ENCODE results near the gene SMARCAL1. TPM values are rescaled to one million over a fixed set of nuclear protein-coding genes. Genes with fewer than 3 reads are reported as not detected.

The SMARCAL1 gene
- total RNA-seq, 2 experiments from 2014 or later, result 6.3 TPM

DNA sequence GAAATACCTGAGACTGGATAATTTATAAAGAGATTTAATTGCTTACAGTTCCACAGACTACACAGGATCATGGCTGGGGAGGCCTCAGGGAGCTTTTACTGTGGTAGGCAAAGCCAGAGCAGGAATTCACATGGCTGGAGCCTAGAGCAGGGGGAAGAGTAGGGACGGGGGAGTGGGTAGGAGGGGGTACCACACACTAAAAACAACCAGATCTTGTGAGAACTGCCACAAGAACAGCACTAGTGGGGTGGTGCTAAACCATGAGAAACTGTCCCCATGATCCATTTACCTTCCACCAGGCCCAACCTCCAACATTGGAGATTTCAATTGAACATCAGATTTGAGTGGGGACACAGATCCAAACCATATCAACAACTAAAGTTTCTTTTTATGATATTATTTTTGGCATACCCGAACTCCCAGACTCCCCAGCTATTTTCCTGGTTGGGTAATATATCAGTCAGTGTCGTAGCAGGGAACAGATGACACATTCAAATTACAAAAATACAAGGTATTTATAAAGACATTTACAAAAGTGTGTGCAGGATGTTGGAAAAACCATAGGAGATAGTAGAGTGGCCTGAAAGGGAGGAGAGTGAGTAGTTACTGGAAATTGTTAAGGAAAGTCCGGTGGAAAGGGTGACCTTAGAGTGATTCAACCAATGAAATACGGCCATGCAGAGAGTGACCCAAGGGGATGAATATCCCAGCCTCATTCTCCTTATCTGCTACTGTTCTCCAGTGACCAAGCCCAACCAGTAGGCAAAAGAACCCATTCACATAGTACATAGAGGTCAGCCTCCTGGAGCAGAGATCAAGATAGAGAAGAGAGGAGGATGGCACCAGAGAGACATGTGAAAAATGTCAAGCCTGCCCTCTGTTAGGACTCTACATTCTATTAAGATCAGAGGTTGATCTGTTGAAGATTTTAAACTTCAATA, 95.2 kb downstream of the SMARCAL1 start:
- ATAC-seq (ENCODE audit: poor library complexity) (no peak), DNase-seq (no peak)
- ChIA-PET CTCF (interaction anchor here (0.7 to 1.1 kb wide), 2 partner anchors 15 to 35 kb away, joined by 3 read pairs; no protein-coding TSS in a partner anchor), POLR2A (interaction anchor here (1.4 to 1.9 kb wide), 2 partner anchors 9 kb away, joined by 5 read pairs; partner anchors contain the start of gene RPL37A)
- Mint-ChIP-seq H3K36me3 (ENCODE audit: low read depth) (peaks cover 42% of the 10 kb centered on the region), H3K27ac (no peak overlapping the region), H3K9me3 (no peaks in the 10 kb centered on the region), H3K4me3 (no peak overlapping the region), H3K4me1 (ENCODE audit: low read depth) (peaks cover 18% of the 10 kb centered on the region), H3K27me3 (no peaks in the 10 kb centered on the region)
- TF ChIP-seq CTCF (IDR thresholded peaks at IDR 0.05), result no peak
- peaks cover 2% of the 10 kb centered on the region for H3K4me1 ChIP-seq (ENCODE audit: insufficient read depth, low read length)
- intact Hi-C loops (cut with DNase I, micrococcal nuclease), result loop anchor here in 1 of 2 experiments (10.0 kb wide), 1 partner anchor 1693 kb away; no protein-coding TSS in a partner anchor
- H3K9me3 ChIP-seq (ENCODE audit: control insufficient read depth in 1 of 2, insufficient read depth in 1 of 2, low read length in 2 of 2), result no peaks in the 10 kb centered on the region
- H3K27ac ChIP-seq (ENCODE audit: low read depth in 1 of 2, low read length in 2 of 2), result no peak overlapping the region
- no peaks in the 10 kb centered on the region for H3K27me3 ChIP-seq (ENCODE audit: control insufficient read depth in 1 of 2, insufficient read depth in 2 of 2, low read length in 2 of 2)
- no peak overlapping the region for H3K4me3 ChIP-seq (ENCODE audit: low read length)
- H3K36me3 ChIP-seq (ENCODE audit: insufficient read depth, low read length), result peaks cover 39% of the 10 kb centered on the region

DNA sequence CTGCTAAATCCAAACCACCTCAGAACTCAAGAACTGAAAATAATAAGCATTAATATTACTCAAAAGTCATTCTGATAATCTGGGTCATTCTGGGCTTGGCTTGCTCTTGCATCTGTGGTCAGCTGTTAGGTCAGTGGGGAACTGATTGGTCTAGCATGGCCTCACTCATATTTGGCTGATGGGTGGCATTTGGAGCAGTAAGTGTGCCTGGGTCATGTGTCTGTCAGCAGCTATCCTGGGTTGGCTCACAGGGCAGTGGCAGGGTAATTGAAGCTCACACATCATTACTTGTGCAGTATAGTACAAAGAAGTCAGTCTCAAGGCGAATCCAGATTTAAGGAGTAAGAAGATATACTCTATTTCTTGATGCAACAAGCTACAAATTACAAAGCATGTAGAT, 95.9 kb downstream of the SMARCAL1 start:
- no peak for TF ChIP-seq CTCF (IDR thresholded peaks at IDR 0.05)
- intact Hi-C loops (cut with DNase I, micrococcal nuclease), result loop anchor here in 1 of 2 experiments (10.0 kb wide), 1 partner anchor 1693 kb away; no protein-coding TSS in a partner anchor
- Histone ChIP-seq H3K4me1 (ENCODE audit: insufficient read depth, low read length) (no peaks in the 10 kb centered on the region), H3K9me3 (ENCODE audit: control insufficient read depth in 1 of 2, insufficient read depth in 1 of 2, low read length in 2 of 2) (no peaks in the 10 kb centered on the region), H3K27me3 (ENCODE audit: control insufficient read depth in 1 of 2, insufficient read depth in 2 of 2, low read length in 2 of 2) (no peaks in the 10 kb centered on the region), H3K4me3 (ENCODE audit: low read length) (no peak overlapping the region), H3K36me3 (ENCODE audit: insufficient read depth, low read length) (peaks cover 32% of the 10 kb centered on the region), H3K27ac (ENCODE audit: low read depth in 1 of 2, low read length in 2 of 2) (no peak overlapping the region)
- no peak overlapping the region for H3K4me3 Mint-ChIP-seq
- no peaks in the 10 kb centered on the region for H3K27me3 Mint-ChIP-seq
- peaks cover 35% of the 10 kb centered on the region for H3K36me3 Mint-ChIP-seq (ENCODE audit: low read depth)
- no peak for DNase-seq
- no peak for ATAC-seq (ENCODE audit: poor library complexity)
- CTCF ChIA-PET, result interaction anchor here (1.1 kb wide), 1 partner anchor 15 kb away, joined by 3 read pairs; no protein-coding TSS in a partner anchor
- no peaks in the 10 kb centered on the region for H3K9me3 Mint-ChIP-seq
- POLR2A ChIA-PET, result interaction anchor here (1.9 kb wide), 1 partner anchor 10 kb away, joined by 5 read pairs; the partner anchor contains the start of gene RPL37A
- peaks cover 11% of the 10 kb centered on the region for H3K4me1 Mint-ChIP-seq (ENCODE audit: low read depth)
- no peak overlapping the region for H3K27ac Mint-ChIP-seq

- H3K36me3 ChIP-seq (ENCODE audit: insufficient read depth, low read length), result peaks cover under 1% of the 10 kb centered on the region
- H3K27me3 ChIP-seq (ENCODE audit: control insufficient read depth in 1 of 2, insufficient read depth in 2 of 2, low read length in 2 of 2), result no peaks in the 10 kb centered on the region
- Mint-ChIP-seq H3K36me3 (ENCODE audit: low read depth) (no peaks in the 10 kb centered on the region), H3K27me3 (no peaks in the 10 kb centered on the region), H3K4me1 (ENCODE audit: low read depth) (no peaks in the 10 kb centered on the region), H3K4me3 (no peak overlapping the region), H3K9me3 (no peaks in the 10 kb centered on the region), H3K27ac (no peak overlapping the region)
- POLR2A ChIA-PET, result no interaction called here
- no peak overlapping the region for H3K27ac ChIP-seq (ENCODE audit: low read depth in 1 of 2, low read length in 2 of 2)
- CTCF ChIA-PET, result interaction anchor here (1.0 kb wide), 1 partner anchor 150 kb away, joined by 5 read pairs; no protein-coding TSS in a partner anchor
- intact Hi-C loops (cut with DNase I, micrococcal nuclease), result no loop called here
- no peaks in the 10 kb centered on the region for H3K9me3 ChIP-seq (ENCODE audit: control insufficient read depth in 1 of 2, insufficient read depth in 1 of 2, low read length in 2 of 2)
- ATAC-seq (ENCODE audit: poor library complexity) (peak; percentile 29), DNase-seq (peak in 2 of 14 experiments; percentile 20)
- H3K4me3 ChIP-seq (ENCODE audit: low read length), result no peak overlapping the region
- peak; percentile 20 for TF ChIP-seq CTCF (IDR thresholded peaks at IDR 0.05)
- H3K4me1 ChIP-seq (ENCODE audit: insufficient read depth, low read length), result no peaks in the 10 kb centered on the region
Measured at GRCh38 chr2:216516730-216517350, 104.6 kb downstream of the SMARCAL1 start.
